ENCODE results near the gene PNISR.
"Not testable (repeated sequence)": the region's sequence is repeated elsewhere in the genome, so short reads cannot be mapped to it uniquely, and the experiment has no call there.

The PNISR gene, protein sequence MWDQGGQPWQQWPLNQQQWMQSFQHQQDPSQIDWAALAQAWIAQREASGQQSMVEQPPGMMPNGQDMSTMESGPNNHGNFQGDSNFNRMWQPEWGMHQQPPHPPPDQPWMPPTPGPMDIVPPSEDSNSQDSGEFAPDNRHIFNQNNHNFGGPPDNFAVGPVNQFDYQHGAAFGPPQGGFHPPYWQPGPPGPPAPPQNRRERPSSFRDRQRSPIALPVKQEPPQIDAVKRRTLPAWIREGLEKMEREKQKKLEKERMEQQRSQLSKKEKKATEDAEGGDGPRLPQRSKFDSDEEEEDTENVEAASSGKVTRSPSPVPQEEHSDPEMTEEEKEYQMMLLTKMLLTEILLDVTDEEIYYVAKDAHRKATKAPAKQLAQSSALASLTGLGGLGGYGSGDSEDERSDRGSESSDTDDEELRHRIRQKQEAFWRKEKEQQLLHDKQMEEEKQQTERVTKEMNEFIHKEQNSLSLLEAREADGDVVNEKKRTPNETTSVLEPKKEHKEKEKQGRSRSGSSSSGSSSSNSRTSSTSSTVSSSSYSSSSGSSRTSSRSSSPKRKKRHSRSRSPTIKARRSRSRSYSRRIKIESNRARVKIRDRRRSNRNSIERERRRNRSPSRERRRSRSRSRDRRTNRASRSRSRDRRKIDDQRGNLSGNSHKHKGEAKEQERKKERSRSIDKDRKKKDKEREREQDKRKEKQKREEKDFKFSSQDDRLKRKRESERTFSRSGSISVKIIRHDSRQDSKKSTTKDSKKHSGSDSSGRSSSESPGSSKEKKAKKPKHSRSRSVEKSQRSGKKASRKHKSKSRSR

GRCh38 chr6:99424761-99425646 is at the start of gene PNISR:
Gene PNISR (minus strand): TSS chr6:99425308. CDS start chr6:99414659, 10,649 bp downstream.
- peak; percentile 71 to 74 for DNase-seq (ENCODE audit: low read depth in 2 of 2)

DNA sequence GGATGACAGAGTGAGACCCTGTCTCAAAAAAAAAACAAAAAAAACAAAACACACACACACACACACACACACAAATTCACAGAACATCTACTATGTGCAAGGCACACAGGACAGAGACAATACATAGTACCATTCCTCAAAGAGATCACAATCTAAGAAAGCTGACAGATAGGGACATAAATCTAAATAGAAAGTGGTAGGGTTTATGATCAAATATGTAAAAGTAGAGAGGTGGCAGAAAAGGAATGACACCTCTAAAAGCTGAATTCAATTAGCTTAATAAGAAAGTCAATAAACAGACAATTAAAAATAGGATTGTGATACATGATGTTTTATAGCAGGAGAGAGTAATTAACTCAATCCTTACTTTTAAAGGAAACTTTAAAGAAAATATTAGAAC is 48.6 kb upstream of the PNISR start:
- DNase-seq (ENCODE audit: low read depth in 2 of 2), result no peak

GRCh38 chr6:99471638-99472037 is 46.5 kb upstream of the PNISR start:
- no peak for DNase-seq (ENCODE audit: low read depth in 2 of 2)

- no peak for DNase-seq (ENCODE audit: low read depth in 2 of 2)
These were observed 42.5 kb upstream of the PNISR start for GRCh38 chr6:99467509-99468106.

DNA sequence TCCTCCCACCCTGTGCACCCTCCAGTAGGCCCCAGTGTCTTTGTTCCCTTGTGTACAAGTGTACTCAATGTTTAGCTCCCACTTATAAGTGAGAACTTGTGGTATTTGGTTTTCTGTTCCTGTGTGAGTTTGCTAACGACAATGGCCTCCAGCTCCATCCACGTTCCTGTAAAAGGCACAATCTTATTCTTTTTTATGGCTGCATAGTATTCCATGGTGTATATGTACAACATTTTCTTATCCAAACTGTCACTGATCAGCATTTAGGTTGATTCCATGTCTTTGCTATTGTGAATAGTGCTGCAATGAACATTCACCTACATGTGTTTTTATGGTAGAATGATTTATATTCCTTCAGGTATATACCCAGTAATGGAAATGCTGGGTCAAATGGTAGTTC is 34.0 kb upstream of the PNISR start:
- DNase-seq (ENCODE audit: low read depth in 2 of 2), result not testable (repeated sequence)

DNA sequence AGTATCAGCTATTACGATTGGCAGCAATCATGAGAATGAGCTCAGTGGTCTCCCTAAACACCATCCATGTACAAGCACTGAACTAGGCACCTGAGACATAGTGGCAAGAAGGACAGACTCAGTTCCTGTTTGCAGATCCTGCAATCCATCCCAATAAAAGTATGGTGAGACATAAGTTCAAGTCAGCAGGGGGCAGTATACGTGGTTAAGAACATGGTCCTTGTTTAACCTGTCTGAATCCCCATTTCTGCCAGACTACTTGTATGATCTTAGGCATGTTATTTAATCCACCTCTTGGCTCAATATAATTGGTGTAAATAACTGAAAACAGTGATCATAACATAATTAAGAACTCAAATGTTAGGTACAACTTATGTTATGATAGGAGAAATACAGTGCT is 33.2 kb upstream of the PNISR start:
- no peak for DNase-seq (ENCODE audit: low read depth in 2 of 2)

DNA sequence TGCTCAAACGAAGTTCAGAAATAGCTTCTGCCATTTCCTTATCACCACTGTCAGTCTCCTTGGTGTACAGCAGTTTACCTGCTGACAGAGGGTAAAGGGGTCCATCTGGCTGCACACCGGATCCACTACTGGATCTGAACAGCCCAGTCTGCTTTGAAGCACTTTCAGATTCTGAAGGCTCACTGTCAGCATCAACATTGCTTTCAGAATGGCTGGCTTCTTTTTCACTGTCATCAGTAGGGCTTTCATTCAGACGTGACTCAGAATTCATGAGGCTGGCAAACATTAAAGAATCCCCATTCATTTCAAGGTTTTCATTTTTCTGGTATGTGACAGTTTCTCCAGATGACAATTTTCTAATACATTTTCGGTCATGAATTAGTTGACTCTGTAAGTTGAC is 21.0 kb upstream of the PNISR start:
- DNase-seq (ENCODE audit: low read depth in 2 of 2), result no peak

DNA sequence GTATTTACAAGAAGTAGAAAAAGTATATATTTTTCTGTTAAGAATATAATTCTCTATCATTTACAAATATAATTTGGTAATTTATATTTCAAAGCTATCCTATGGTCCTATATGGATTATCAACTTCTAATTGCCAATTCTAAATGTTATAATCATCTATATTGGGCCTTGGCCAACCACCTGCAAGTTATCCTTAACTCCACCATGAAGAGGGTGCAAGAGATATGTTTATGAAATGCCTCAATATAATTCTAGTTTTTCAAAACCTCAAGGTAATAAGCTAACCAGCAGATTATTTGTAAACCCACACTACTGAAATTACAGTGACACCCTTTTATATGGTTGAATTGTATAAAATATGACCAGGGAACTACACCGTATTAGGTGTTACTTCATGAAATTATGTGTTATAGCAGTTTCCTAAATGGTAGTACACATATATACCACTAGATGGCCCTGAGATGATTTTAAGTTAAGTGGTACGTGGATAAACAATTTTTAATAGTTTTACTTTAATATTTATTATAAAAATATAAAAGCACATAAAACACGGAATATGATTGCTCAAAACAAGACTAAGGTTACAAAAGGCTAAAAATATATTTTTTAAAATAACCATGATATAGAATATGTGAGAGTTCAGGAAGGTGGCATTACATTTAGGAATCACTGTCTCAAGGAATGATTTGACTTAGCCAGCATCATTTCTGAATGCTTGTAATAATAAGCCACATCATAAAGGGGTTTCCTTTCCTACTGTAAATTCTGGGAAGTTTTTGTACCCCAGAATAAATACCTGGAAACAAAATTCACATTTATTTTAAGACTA is 9.8 kb upstream of the PNISR start:
- DNase-seq (ENCODE audit: low read depth in 2 of 2), result no peak

DNA sequence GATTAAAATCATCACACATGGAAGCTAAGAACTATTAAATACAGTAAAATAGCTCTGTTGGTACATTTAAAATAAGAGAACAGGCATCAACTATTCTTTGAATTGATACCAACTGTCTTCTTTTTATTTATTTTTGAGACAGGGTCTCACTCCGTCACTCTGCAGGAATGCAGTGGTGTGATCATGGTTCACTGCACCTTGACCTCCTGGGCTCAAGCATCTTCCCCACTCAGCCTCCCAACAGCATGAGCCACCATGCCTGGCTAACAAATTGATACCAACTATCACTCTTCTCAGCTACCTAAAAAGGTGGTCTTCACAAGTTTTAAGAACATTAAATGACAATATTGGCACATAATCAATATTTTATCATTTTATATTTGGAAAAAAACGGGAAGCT is 7.8 kb upstream of the PNISR start:
- DNase-seq (ENCODE audit: low read depth in 2 of 2), result no peak

GRCh38 chr6:99431901-99432300 is 6.8 kb upstream of the PNISR start:
- DNase-seq (ENCODE audit: low read depth in 2 of 2), result no peak

DNA sequence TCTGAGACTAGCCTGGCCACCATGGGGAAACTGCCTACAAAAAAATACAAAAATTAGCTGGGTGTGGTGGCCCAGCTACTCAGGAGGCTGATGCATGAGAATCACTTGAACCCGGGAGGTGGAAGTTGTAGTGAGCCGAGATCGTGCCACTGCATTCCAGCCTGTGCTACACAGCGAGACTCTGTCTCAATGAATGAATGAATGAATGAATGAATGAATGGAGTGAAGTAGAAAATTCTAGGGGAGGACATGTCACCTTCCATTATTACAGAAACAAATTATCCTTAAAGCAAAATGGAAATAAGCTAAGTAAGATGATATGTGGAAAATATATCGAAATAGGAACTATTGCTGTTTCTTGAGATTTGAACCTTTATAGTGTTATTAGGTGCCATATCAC is 2.9 kb upstream of the PNISR start:
- no peak for DNase-seq (ENCODE audit: low read depth in 2 of 2)

DNA sequence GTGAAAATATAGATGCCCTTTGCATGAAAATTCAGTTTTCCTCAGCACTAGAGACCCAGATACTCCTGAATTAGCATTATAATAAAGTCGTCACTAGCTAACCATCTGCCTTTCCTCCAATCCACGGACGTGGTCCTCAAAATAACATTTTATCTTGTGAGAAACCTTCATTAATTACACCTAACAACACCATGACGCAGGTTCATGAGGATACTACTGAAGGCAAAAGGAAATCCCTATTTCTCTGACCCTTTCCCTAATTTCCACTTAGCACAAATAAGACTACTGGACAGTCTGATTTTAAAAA is 1.3 kb upstream of the PNISR start:
- no peak for DNase-seq (ENCODE audit: low read depth in 2 of 2)

GRCh38 chr6:99425647-99426450 is 741 bp upstream of the PNISR start:
- DNase-seq (ENCODE audit: low read depth in 2 of 2), result peak; percentile 39 to 65

DNA sequence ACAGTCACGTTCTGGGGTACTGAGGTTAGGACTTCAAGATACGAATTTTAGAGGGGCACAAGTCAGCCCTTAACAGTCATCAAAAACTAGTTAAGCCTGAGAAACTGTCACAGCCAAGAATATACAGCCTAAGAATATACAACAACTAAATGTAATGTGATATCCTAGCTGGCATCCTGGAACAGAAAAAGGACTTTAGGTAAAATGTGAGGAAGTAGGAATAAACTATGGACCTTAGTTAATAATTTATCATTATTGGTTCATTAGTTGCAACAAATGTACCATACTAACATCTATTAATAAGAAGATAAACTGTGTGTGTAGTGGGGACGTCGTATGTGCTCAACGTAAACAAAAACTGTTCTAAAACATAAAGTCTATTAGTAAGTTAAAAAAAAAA is 1.1 kb downstream of the PNISR start:
- DNase-seq (ENCODE audit: low read depth in 2 of 2), result no peak

DNA sequence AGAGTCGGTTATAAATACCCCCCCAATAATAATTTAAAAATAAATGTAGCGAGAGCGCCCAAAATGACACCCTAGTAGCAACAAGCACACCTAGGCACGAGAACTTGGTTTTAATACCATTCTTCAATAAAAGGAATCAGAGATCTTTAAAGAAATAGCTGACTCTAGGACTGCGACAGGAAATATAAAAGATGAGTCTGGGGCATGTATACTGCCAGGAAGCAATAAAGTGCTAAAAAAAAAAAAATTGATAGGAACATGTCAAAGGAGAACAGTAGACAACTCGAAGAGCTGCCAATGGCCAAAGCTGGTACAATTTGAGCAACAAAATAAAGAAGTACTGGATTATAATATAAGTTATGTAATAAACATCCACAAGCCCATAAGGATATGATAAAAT is 2.2 kb downstream of the PNISR start:
- no peak for DNase-seq (ENCODE audit: low read depth in 2 of 2)

DNA sequence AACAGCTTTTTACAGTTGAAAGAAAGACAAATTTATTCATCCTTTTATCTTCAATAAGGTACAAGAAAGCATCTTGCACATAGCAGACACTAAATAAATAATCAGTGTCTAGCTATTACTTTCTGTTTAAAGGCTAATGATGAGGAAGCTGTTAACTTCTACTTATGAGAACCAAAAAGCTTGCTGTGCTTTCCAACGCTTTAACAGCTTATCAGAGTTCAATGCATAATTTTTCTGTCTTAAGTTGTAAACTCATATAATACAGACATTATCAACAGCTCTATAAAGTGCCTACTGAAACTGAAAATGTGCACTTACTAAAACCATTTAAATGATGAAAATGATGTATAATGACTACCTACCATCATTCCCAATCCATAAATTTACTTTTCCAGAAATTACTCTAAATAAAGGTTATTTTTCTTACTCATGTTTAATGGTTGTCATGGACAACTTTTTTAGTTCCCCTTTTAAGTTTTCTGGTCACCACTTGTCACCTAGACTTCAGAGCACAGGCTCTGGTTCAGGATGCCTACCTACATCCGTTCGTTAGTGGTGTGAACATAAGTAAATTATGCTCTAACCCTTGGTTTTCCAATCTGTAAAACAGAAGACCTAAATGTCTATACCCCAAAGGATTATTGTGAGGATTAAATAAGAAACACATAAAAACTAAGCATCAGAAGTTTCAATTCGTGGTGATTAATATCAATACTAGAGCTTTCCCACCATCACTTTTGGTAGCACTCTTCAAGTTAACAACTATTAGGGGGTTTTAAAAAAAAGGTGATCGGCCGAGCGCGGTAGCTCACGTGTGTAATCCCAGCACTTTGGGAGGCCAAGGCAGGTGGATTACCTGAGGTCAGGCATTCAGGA is 8.0 kb downstream of the PNISR start:
- no peak for DNase-seq (ENCODE audit: low read depth in 2 of 2)

GRCh38 chr6:99416226-99416625 is 8.9 kb downstream of the PNISR start:
- no peak for DNase-seq (ENCODE audit: low read depth in 2 of 2)

DNA sequence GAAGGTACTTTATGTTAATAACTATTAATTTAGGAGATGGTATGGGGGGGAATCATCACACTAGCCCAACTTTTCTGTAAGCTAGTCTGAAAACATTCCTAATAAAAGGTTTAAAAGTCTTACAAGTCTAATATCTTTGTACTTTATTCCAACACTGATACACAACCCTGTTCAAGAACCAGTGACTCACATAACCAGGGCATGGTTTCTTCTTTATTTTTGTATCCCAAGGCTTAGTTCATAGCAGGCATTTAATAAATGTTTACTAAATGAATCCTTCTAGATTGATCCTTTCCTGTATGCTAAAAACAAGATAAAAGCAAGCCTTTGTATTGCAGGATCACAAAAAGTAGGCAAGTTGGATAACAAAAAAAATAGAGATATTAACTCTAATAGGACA is 9.7 kb downstream of the PNISR start:
- DNase-seq (ENCODE audit: low read depth in 2 of 2), result no peak

GRCh38 chr6:99412065-99412464 is 13.0 kb downstream of the PNISR start:
- DNase-seq (ENCODE audit: low read depth in 2 of 2), result no peak
